ENCODE data around the gene SULT1C2. TPM values are rescaled to one million over a fixed set of nuclear protein-coding genes. Genes with fewer than 3 reads are reported as not detected.

SULT1C2 gene
- total and polyA plus RNA-seq, 2 of the 13 experiments (the other 11 are each of a cell fraction or from before 2014, with no cell fraction given), result 4.0 to 6.2 TPM

- TF ChIP-seq ADNP (CRISPR knock-in tag; IDR thresholded peaks at IDR 0.05) (peak; percentile 88; the same call in 1 of the 2 replicates), ZBTB33 (CRISPR knock-in tag; IDR thresholded peaks at IDR 0.05) (no peak), RORA (CRISPR knock-in tag; IDR thresholded peaks at IDR 0.05) (no peak), SETDB1 (CRISPR knock-in tag; IDR thresholded peaks at IDR 0.05; ENCODE audit: borderline replicate concordance) (no peak), ZNF567 (CRISPR knock-in tag; IDR thresholded peaks at IDR 0.05; ENCODE audit: borderline replicate concordance) (no peak), ZNF430 (CRISPR knock-in tag; IDR thresholded peaks at IDR 0.05) (no peak), NR2F2 (IDR thresholded peaks at IDR 0.05; ENCODE audit: borderline replicate concordance, low read depth) (no peak), YY1 (IDR thresholded peaks at IDR 0.05; ENCODE audit: insufficient read depth, insufficient replicate concordance, low read depth, low read length) (peak; percentile 68), CBX2 (IDR thresholded peaks at IDR 0.05; ENCODE audit: low read depth, low read length) (no peak), CBX2 (CRISPR knock-in tag; IDR thresholded peaks at IDR 0.05; ENCODE audit: low read depth) (no peak), PHF5A (CRISPR knock-in tag; IDR thresholded peaks at IDR 0.05; ENCODE audit: low read depth, unreplicated experiment) (no peak), ZBTB38 (CRISPR knock-in tag; IDR thresholded peaks at IDR 0.05) (no peak), MED13 (CRISPR knock-in tag; IDR thresholded peaks at IDR 0.05) (no peak), HOXA5 (CRISPR knock-in tag; IDR thresholded peaks at IDR 0.05) (no peak), SUZ12 (IDR thresholded peaks at IDR 0.05; ENCODE audit: low read depth, low read length) (no peak), NPAS2 (CRISPR knock-in tag; IDR thresholded peaks at IDR 0.05; ENCODE audit: borderline replicate concordance) (no peak), ETV5 (CRISPR knock-in tag; IDR thresholded peaks at IDR 0.05; ENCODE audit: borderline replicate concordance) (peak; percentile 50; the same call in 1 of the 2 replicates), NCOA5 (CRISPR knock-in tag; IDR thresholded peaks at IDR 0.05) (no peak), SYNCRIP (IDR thresholded peaks at IDR 0.05; ENCODE audit: insufficient read depth, low read depth, low read length) (no peak), ELK4 (CRISPR knock-in tag; IDR thresholded peaks at IDR 0.05; ENCODE audit: borderline replicate concordance) (no peak), ZNF101 (CRISPR knock-in tag; IDR thresholded peaks at IDR 0.05; ENCODE audit: borderline replicate concordance, low read depth) (no peak)
Observed at GRCh38 chr2:108271691-108272253, 16.9 kb upstream of the SULT1C2 start (continued).
